Uterus (tissue), 2 donors: ENCODE data around the gene CRY2.

Experiments used
- CTCF ChIP-seq, 4 experiments: fragments of 200-600 bp in 2 of 4; fragments of 450-650 bp in 2 of 4; sonication (generic) in 2 of 4; IDR thresholded peaks; one replicate each; pipeline ENCODE4 v1.5.1; 2016 to 2019; ENCODE audit warnings: antibody characterized with exemption in 4 of 4, mild to moderate bottlenecking in 2 of 4, moderate library complexity in 1 of 4
- POLR2A ChIP-seq, 2 donors: fragments of 450-650 bp; IDR thresholded peaks; one replicate each; pipeline ENCODE4 v1.6.1; 2016; ENCODE audit warnings: antibody characterized with exemption in 2 of 2, mild to moderate bottlenecking in 1 of 2, moderate library complexity in 1 of 2

DNA sequence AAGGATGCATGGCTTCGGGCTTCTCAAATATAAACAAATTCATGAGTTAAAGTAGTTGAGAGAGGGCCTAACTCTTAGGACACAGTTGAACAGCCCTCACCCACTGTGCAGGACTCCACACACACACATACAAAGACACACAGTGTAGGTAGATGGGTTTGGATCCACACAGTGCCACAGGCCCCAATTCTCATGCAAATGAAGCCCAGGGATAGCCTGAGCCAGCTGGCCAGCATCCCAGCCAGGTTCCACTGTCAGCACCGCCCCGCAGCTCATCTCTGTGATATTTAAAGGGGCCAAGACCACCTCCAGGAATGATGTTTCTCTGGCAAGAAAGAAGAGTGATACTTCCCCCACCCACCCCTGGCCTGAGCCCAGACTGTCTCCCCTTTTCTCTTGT is 30.7 kb upstream of the CRY2 start:
- TF ChIP-seq POLR2A (IDR thresholded peaks at IDR 0.05): no peak
- no peak for TF ChIP-seq CTCF (IDR thresholded peaks at IDR 0.05)
